ENCODE measurements around the gene SYCP2. TPM values are rescaled to one million over a fixed set of nuclear protein-coding genes. Genes with fewer than 3 reads are reported as not detected.
A peak's percentile ranks its signal among the peaks of the same experiment; 100 is the strongest.

Gene SYCP2
- total and polyA plus RNA-seq, 9 donors: 0.48 to 1.9 (median 0.72) TPM

DNA sequence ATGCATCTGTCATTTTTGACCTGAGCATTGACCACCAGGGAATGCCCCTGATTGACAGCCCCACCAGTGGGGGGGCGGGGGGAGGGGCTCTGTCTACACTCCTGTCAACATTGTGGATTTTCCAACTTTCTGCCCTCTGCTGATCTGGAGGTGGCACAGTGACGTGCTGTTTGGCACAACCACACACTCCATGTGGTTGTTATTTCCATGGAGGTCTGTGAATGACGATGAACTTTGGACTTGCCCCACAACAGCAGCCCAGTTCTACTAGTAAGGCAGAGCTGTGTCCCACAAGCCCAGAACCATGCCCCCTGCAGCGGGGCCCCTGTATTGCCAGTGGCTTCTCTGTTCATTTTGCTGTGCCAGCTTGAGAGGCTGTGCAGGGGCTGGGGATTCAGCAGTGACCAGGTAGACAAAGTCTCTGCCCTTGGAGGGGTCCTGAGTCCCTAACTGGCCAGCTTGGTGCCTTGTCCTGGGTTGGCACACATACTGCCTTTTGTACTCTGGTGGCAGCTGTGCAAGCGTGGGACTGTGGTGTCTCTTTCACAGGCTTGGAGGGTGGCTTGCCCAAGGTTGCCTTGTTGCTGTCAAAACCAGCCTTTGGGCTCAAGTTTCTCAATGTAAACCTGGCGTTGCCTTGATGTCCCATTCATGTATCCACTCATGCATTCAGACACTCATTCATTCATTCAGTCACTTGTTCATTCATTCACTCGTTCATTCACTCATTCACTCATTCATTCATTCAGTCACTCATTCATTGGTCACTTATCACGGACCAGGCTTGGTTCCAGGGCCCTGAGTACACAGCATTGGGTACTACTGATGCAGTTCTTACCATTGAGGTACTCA is 108.5 kb downstream of the SYCP2 start:
- TF ChIP-seq EP300 (IDR thresholded peaks at IDR 0.05): no peak
- TF ChIP-seq, protein P1, sequence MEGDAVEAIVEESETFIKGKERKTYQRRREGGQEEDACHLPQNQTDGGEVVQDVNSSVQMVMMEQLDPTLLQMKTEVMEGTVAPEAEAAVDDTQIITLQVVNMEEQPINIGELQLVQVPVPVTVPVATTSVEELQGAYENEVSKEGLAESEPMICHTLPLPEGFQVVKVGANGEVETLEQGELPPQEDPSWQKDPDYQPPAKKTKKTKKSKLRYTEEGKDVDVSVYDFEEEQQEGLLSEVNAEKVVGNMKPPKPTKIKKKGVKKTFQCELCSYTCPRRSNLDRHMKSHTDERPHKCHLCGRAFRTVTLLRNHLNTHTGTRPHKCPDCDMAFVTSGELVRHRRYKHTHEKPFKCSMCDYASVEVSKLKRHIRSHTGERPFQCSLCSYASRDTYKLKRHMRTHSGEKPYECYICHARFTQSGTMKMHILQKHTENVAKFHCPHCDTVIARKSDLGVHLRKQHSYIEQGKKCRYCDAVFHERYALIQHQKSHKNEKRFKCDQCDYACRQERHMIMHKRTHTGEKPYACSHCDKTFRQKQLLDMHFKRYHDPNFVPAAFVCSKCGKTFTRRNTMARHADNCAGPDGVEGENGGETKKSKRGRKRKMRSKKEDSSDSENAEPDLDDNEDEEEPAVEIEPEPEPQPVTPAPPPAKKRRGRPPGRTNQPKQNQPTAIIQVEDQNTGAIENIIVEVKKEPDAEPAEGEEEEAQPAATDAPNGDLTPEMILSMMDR (IDR thresholded peaks at IDR 0.05): no peak
- TF ChIP-seq POLR2A (IDR thresholded peaks at IDR 0.05): no peak
- DNase-seq: peak in 1 of 5 donors; percentile 10
- intact Hi-C loops (cut with DNase I): no loop called here
- no peaks in the 10 kb centered on the region for H3K36me3 ChIP-seq
- H3K27me3 ChIP-seq: no peaks in the 10 kb centered on the region
- no peak overlapping the region for H3K27ac ChIP-seq
- H3K4me3 ChIP-seq: no peak overlapping the region
- peaks cover 6% of the 10 kb centered on the region for H3K4me1 ChIP-seq (ENCODE audit: insufficient read depth)
- H3K9me3 ChIP-seq: no peaks in the 10 kb centered on the region
- WGBS, 3 donors: 87 to 89% (median 88%) methylated on average over 8 of the region's 8 CpGs

DNA sequence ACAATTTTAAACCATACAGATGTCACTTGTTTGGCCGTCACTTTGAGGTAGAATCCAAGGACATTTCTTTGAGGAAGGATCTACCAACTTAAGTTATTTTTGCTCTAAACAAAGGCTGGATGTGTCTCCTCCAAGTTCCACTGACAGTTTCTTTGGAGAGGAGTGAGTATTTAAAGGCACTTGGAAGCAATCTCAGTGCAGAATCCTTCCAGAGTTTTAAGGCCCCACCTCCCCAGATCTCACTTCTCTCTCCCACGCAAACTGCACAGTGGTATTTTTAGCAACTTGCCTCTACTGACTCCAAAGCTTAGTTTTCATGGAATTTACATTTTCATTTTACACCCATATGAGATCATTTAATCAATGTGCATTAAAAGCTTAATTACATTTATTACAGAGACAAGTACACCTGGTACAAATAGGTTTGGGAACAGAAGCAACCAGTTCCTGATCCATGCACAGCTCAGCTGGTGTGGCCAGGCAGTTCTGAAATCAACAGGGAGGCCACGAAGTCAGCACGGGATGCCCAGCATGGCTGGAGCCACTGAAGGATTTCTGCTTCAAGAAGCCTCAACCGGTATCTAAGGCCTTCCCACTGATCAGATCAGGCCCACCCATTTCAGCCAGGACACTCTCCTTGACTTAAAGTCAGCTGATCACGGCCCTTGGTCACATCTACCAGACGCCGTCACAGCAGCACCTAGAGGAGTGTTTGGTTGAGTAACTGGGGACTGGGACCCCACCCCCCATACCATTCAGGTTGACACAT is 109.8 kb downstream of the SYCP2 start:
- WGBS, 3 donors: 49 to 50% (median 49%) methylated on average over 8 of the region's 8 CpGs
- intact Hi-C loops (cut with DNase I): no loop called here
- Histone ChIP-seq H3K9me3 (no peaks in the 10 kb centered on the region), H3K4me3 (no peak overlapping the region), H3K27ac (no peak overlapping the region), H3K4me1 (ENCODE audit: insufficient read depth) (peaks cover 6% of the 10 kb centered on the region), H3K36me3 (no peaks in the 10 kb centered on the region), H3K27me3 (no peaks in the 10 kb centered on the region)
- no peak for TF ChIP-seq POLR2A (IDR thresholded peaks at IDR 0.05)
- TF ChIP-seq EP300 (IDR thresholded peaks at IDR 0.05): no peak
- TF ChIP-seq, protein P1 (IDR thresholded peaks at IDR 0.05): no peak
- no peak for DNase-seq

- no peak for DNase-seq
- H3K4me1 ChIP-seq (ENCODE audit: insufficient read depth): peaks cover 6% of the 10 kb centered on the region
- no peak overlapping the region for H3K4me3 ChIP-seq
- TF ChIP-seq POLR2A (IDR thresholded peaks at IDR 0.05) (no peak), EP300 (IDR thresholded peaks at IDR 0.05) (no peak)
- TF ChIP-seq, protein P1 (IDR thresholded peaks at IDR 0.05): no peak
- no peak overlapping the region for H3K27ac ChIP-seq
- 51 to 58% (median 53%) methylated on average over 9 of the region's 9 CpGs for WGBS, 3 donors
- no peaks in the 10 kb centered on the region for H3K9me3 ChIP-seq
- no peaks in the 10 kb centered on the region for H3K27me3 ChIP-seq
- intact Hi-C loops (cut with DNase I): no loop called here
- no peaks in the 10 kb centered on the region for H3K36me3 ChIP-seq
Observed at GRCh38 chr20:59823030-59823423, 110.4 kb downstream of the SYCP2 start.

GRCh38 chr20:59822291-59823029 is 111.0 kb downstream of the SYCP2 start:
- Histone ChIP-seq H3K27ac (no peak overlapping the region), H3K4me1 (ENCODE audit: insufficient read depth) (peaks cover 6% of the 10 kb centered on the region), H3K27me3 (no peaks in the 10 kb centered on the region), H3K4me3 (no peak overlapping the region), H3K36me3 (no peaks in the 10 kb centered on the region), H3K9me3 (no peaks in the 10 kb centered on the region)
- intact Hi-C loops (cut with DNase I): no loop called here
- TF ChIP-seq, protein P1 (IDR thresholded peaks at IDR 0.05): no peak
- TF ChIP-seq EP300 (IDR thresholded peaks at IDR 0.05): no peak
- no peak for TF ChIP-seq POLR2A (IDR thresholded peaks at IDR 0.05)
- DNase-seq: peak in 2 of 5 donors; percentile 7 to 11
- WGBS, 3 donors: 80 to 84% (median 82%) methylated on average over 21 of the region's 21 CpGs

All from ovary (tissue), 9 donors.